Femur (tissue), 1 donor: Measurements from ENCODE around the gene PRDM11.
"Not testable (repeated sequence)": the region's sequence is repeated elsewhere in the genome, so short reads cannot be mapped to it uniquely, and the experiment has no call there.

Experiments
- DNase-seq: peaks from one replicate; pipeline ENCODE4 v3.0.0-alpha.2; 2017

PRDM11 gene

DNA sequence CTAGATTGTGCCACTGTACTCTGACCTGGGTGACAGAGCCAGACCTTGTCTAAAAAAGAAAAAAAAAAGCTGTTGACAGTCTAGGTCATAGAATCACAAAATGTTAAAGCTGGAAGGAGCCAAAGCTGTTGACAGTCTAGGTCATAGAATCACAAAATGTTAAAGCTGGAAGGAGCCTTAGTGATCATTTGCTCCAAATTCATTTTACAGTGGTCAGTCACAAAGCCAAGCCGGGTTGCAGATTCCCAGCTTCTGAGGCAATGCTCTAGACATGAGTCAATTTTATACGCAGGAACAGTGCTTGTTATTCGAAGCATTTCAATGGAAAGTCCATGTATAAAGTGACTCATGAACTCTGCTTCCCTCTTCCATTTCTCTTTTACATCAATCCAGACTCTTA, 92.3 kb downstream of the PRDM11 start:
- DNase-seq = peak; percentile 45

DNA sequence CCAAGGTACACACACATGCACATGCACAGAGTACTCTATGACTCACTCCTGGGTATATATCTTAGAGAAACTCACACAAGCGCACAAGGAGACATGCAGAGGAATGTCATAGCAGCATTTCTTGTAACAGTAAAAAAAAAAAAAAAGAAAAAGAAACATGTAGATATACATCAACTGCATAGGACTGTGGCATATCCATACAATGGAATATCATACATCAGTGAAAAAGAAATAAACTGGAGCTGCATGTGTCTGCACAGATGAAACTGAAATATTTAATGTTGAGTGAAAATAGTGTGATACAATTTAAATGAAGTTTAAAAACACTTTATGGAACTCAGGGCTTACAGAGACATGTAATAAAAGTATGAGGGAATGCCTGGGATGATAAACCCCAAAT, 93.3 kb downstream of the PRDM11 start:
- no peak for DNase-seq

DNA sequence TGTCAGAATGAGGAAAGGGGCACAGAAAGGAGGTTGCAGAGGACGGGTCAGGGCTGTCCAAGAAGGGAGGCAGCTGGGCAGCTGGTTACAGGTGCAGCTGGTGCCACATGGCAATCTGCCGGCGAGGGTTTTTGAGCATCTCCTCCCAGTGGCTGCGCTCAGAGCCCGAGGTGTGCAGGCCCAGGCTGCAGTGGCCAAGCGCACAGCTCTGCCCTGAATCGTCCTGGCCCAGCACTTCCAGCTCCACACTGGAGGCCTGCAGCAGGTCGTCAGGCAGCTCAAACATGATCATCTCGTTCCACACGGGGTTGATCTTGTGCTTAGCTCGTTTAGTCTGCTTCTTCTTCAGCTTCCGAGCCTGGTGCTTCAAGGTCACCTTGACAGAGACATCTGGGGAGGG, 97.5 kb downstream of the PRDM11 start:
- DNase-seq = no peak

GRCh38 chr11:45245218-45246045, 99.0 kb downstream of the PRDM11 start:
- no peak for DNase-seq

DNA sequence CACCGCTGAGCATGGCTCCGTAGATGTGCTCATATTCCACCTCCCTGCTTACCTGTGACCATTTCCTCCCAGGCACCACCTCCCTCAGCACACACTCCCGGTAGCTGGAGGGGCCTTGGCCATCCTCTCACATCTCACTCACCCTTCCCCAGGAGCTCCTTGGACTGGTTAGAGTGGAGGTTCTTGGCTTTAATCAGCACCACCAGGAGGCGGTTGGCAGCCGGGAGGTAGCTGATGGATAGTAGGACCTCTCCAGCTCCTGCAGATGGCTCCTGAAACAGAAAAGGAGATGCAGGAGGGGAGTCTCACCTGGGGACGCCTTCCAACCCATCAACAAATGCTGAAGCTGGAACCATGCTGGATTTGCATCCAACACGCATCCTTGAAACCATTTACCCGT, 99.8 kb downstream of the PRDM11 start:
- no peak for DNase-seq

GRCh38 chr11:45247433-45247832, 101.0 kb downstream of the PRDM11 start:
- no peak for DNase-seq

DNA sequence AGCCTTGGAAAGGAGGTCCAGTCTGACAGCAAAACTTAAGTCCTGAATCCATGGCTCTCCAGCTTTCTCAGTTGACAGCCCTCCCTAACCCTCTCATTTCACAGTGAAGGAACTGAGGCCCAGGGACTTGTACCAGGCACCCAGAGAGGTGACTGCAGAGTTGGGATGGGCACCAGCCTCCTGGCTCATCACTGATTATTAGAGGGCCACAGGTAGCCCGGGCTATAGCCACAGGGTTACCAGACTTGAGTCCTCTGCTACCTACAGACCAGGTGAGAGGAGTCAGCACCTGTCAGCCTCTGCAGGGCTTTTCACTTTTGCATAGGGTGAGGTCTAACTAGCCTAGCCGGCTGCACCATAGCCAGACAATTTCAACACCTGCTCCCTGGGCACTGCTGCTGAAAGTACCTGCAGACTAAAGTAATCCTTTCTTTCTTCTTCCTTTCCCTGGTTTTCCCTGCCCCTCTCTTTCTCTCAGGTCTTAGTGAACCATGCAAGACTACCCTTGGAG, 102.1 kb downstream of the PRDM11 start:
- DNase-seq = no peak

- DNase-seq = not testable (repeated sequence)
Measured at GRCh38 chr11:45249372-45249771, 102.9 kb downstream of the PRDM11 start.

DNA sequence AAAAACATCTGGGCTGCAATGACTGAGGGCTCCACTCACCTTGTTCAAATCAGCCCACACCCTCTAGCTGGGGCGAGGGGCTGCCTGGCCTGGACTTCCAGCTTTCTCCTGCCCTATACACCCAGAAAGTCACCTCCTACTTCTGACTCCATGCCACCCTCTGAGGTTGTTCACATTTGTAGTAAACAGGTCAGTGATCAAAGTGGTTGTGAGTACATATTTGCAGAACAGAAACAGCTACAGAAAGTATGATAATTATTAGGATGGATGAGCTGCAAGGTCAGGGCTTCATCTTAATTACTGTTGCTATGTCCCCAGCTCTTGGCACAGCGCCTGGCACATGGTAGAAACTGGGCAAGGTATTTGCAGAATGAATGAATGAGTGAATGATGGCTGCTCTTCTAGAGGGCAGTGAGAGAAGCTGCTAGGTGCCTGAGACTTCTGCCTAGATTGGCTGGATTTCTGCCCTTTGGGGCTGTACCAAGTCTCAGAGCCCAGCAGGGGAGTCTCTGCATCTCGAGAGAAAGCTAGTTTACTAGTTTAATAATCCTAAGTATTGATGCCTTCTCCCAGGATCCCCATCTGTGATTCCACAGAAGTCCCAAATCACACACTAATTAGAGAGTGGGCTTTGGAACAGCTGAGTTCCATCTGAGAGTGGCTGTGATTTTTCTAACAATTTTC, 103.7 kb downstream of the PRDM11 start:
- DNase-seq = no peak

GRCh38 chr11:45252134-45252856, 105.9 kb downstream of the PRDM11 start:
- peak; percentile 43 for DNase-seq

DNA sequence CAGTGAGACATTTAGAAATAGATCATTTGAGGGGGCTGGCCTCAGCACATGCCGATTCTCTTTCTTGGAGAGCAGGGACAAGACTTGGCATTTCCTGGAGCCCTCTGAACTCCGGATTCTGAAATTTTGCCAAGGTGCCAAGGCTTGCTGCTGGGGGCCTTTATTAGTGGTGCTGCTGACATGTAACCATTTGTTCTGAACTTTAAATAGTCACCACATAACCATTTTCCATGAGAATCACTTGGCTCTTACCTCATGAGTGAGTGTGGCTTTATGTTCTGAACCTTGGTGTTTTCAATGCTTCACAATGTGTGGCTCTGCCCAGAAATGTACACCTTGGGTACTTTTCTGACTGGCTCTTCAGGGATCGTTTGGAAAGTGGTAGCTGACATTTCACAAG, 106.4 kb downstream of the PRDM11 start:
- no peak for DNase-seq

- DNase-seq = no peak
Measured at GRCh38 chr11:45253640-45254039, 107.2 kb downstream of the PRDM11 start.

- DNase-seq = no peak
Measured at GRCh38 chr11:45254070-45254469, 107.6 kb downstream of the PRDM11 start.

GRCh38 chr11:45258982-45259530, 112.6 kb downstream of the PRDM11 start:
- DNase-seq = no peak

DNA sequence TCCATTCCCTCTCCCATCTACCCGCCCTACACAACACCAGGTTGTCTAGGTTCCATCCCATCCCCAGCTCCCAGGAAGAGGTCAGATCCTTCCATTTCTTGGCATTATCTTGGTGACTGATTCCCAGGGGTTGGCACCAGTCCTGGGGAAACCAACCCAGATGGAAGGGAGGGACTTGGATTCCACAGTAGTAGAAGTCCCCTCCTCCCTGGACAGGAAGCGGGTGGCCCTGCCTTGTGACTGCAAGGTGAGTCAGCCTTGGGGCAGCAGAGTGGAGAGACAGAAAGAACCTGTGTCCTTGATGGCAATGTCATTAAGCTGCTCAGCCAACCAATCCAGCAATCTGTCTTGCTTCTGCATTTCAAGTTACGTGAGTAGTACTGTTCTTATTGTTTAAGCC, 113.2 kb downstream of the PRDM11 start:
- no peak for DNase-seq

DNA sequence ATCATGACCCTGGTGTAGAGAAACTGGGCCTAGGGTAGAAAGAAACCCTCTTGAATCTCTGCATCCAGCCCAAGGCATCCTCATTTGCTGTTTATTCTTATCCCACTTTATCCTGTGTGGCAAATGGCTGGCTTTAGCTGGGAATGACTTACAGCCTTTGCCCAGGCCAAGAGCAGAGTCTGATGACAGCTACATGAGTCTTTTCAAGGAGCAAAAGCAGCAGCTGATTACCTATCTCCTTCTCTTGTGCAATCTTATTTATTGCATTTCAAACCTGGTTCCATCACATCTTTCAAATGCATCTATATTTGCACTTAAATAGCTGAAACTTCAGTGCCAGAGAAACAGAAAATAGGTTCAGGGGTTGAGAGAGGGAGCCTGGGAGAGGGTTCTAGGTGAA, 113.6 kb downstream of the PRDM11 start:
- no peak for DNase-seq

GRCh38 chr11:45262900-45263299, 116.5 kb downstream of the PRDM11 start:
- no peak for DNase-seq

DNA sequence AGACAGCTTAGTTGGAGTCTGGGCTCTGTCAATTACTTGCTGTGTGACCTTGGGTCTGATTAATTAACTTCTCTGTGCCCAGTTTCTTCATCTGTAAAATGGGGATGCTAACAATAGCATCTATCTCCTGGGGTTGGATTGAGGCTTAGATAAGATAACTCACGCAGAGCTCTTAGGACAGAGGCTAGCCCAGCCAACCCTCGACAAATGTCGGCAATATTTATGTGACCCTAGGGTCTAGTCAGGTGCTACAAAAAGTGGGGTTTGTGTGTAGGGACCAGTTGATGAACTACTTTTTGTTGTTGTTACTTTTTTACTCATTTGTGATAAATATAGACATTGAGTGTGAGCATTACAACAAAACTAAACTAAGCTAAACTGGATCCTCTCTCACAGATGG, 117.3 kb downstream of the PRDM11 start:
- DNase-seq = no peak

- no peak for DNase-seq
Measured at GRCh38 chr11:45264839-45265515, 118.5 kb downstream of the PRDM11 start.

GRCh38 chr11:45265969-45266675, 119.7 kb downstream of the PRDM11 start:
- DNase-seq = no peak

GRCh38 chr11:45266676-45267020, 120.2 kb downstream of the PRDM11 start:
- no peak for DNase-seq

- DNase-seq = no peak
Measured at GRCh38 chr11:45267052-45267451, 120.6 kb downstream of the PRDM11 start.
